Neural cell (in vitro differentiated cells): ENCODE results near the gene MRC2. TPM values are rescaled to one million over a fixed set of nuclear protein-coding genes. Genes with fewer than 3 reads are reported as not detected.

ENCODE experiments used
- H2AFZ ChIP-seq: fragments of 200-600, 300-800 bp; sonication (generic), shearing (Covaris generic); 2 replicates; pipeline ENCODE4 v1.6.0; 2014; ENCODE audit warnings: low read depth, mild to moderate bottlenecking, antibody characterized with exemption, low read length, moderate library complexity
- H3F3A ChIP-seq: fragments of 200-600 bp; shearing (Covaris generic); 2 replicates; pipeline ENCODE4 v1.6.1; 2016; ENCODE audit warnings: mild to moderate bottlenecking, moderate library complexity, mixed read lengths, antibody characterized with exemption, low read length; ENCODE audit not compliant: insufficient read depth, poor library complexity, severe bottlenecking
- H3K27ac ChIP-seq: fragments of 200-600, 300-800 bp; sonication (generic), shearing (Covaris generic); 2 replicates; pipeline ENCODE4 v1.5.1; 2014; ENCODE audit warnings: mild to moderate bottlenecking, low read length, moderate library complexity
- H3K27me3 ChIP-seq: fragments of 300-800, 200-600 bp; sonication (generic), shearing (Covaris generic); 2 replicates; pipeline ENCODE4 v1.6.0; 2014; ENCODE audit warnings: mild to moderate bottlenecking, low read depth, low read length, moderate library complexity; ENCODE audit not compliant: insufficient read depth
- H3K36me3 ChIP-seq: fragments of 300-800, 200-600 bp; sonication (generic), shearing (Covaris generic); 2 replicates; pipeline ENCODE4 v1.5.1; 2014; ENCODE audit warnings: mild to moderate bottlenecking, antibody characterized with exemption, low read length, moderate library complexity; ENCODE audit not compliant: insufficient read depth
- H3K4me2 ChIP-seq: fragments of 300-800, 200-600 bp; sonication (generic), shearing (Covaris generic); 2 replicates; pipeline ENCODE4 v1.6.0; 2014; ENCODE audit warnings: mild to moderate bottlenecking, low read length
- H3K4me3 ChIP-seq: fragments of 300-800, 200-600 bp; sonication (generic), shearing (Covaris generic); 2 replicates; pipeline ENCODE4 v1.5.1; 2014; ENCODE audit warnings: mild to moderate bottlenecking, low read length, moderate library complexity
- H3K79me2 ChIP-seq: fragments of 200-600 bp; shearing (Covaris generic); replicated peaks from 2 replicates; pipeline ENCODE4 v1.6.0; 2014; ENCODE audit warnings: mild to moderate bottlenecking, low read length, moderate library complexity; ENCODE audit not compliant: insufficient read depth
- H3K9ac ChIP-seq: fragments of 300-800, 200-600 bp; sonication (generic), shearing (Covaris generic); 2 replicates; pipeline ENCODE4 v1.6.1; 2016; ENCODE audit warnings: mild to moderate bottlenecking, low read length, mixed read lengths
- H3K9me2 ChIP-seq: fragments of 200-600 bp; shearing (Covaris generic); 2 replicates; pipeline ENCODE4 v1.6.1; 2016; ENCODE audit warnings: mild to moderate bottlenecking, low read length, mixed read lengths; ENCODE audit not compliant: insufficient read depth
- H3K9me3 ChIP-seq: fragments of 200-600, 300-800 bp; sonication (generic), shearing (Covaris generic); 2 replicates; pipeline ENCODE4 v1.6.1; 2016; ENCODE audit warnings: mild to moderate bottlenecking, mixed run types, low read length, moderate library complexity, mixed read lengths
- H4K20me1 ChIP-seq: fragments of 200-600 bp; shearing (Covaris generic); 2 replicates; pipeline ENCODE4 v1.6.1; 2016; ENCODE audit warnings: mild to moderate bottlenecking, mixed run types; ENCODE audit not compliant: insufficient read depth
- CTCF ChIP-seq: fragments of 450-650 bp; IDR thresholded peaks from 2 replicates; pipeline ENCODE4 v1.5.1; 2014; ENCODE audit warnings: antibody characterized with exemption, mild to moderate bottlenecking, moderate library complexity; ENCODE audit not compliant: poor library complexity, severe bottlenecking
- EP300 ChIP-seq: fragments of 450-650 bp; conservative IDR thresholded peaks from 2 replicates; pipeline ENCODE4 v1.6.1; 2014; ENCODE audit warnings: antibody characterized with exemption, mild to moderate bottlenecking, moderate library complexity; ENCODE audit not compliant: poor library complexity, severe bottlenecking
- EZH2 ChIP-seq: fragments of 200-600, 300-800 bp; shearing (Covaris generic), sonication (generic); IDR thresholded peaks from 2 replicates; pipeline ENCODE4 v1.6.1; 2014; ENCODE audit warnings: antibody characterized with exemption, low read length, borderline replicate concordance, mild to moderate bottlenecking; ENCODE audit not compliant: insufficient read depth, poor library complexity, severe bottlenecking
- MXI1 ChIP-seq: fragments of 450-650 bp; conservative IDR thresholded peaks from 2 replicates; pipeline ENCODE4 v1.6.1; 2014; ENCODE audit warnings: antibody characterized with exemption, mild to moderate bottlenecking; ENCODE audit not compliant: poor library complexity, severe bottlenecking
- POLR2AphosphoS5 ChIP-seq: IDR thresholded peaks from 2 replicates; pipeline ENCODE4 v1.6.1; 2012
- RAD21 ChIP-seq: fragments of 450-650 bp; conservative IDR thresholded peaks from 2 replicates; pipeline ENCODE4 v1.6.1; 2014; ENCODE audit warnings: antibody characterized with exemption, mild to moderate bottlenecking, moderate library complexity
- REST ChIP-seq: IDR thresholded peaks from 2 replicates; pipeline ENCODE4 v1.6.1; 2012; ENCODE audit warnings: borderline replicate concordance
- SMC3 ChIP-seq: fragments of 450-650 bp; conservative IDR thresholded peaks from 2 replicates; pipeline ENCODE4 v1.6.1; 2014; ENCODE audit warnings: antibody characterized with exemption, mild to moderate bottlenecking, moderate library complexity; ENCODE audit not compliant: poor library complexity
- TAF1 ChIP-seq: IDR thresholded peaks from 2 replicates; pipeline ENCODE4 v1.6.1; 2012; ENCODE audit warnings: low read depth
- polyA plus RNA-seq: library from polyadenylated mRNA; depleted of rRNA; stranded (reverse); fragments of >200 nt; gene quantifications from 2 replicates; pipeline ENCODE4 v1.2.3, GENCODE V29; 2014

The MRC2 gene
- polyA plus RNA-seq, 1 donor from 2014 or later: 0.36 TPM

- no peaks in the 10 kb centered on the region for H3K9me2 ChIP-seq
- no peaks in the 10 kb centered on the region for H4K20me1 ChIP-seq
- H3K9me3 ChIP-seq: peaks cover 16% of the 10 kb centered on the region
- H2AFZ ChIP-seq: no peak overlapping the region
- no peak overlapping the region for H3K4me2 ChIP-seq
- no peak overlapping the region for H3K9ac ChIP-seq
- TF ChIP-seq POLR2AphosphoS5 (no peak), SMC3 (no peak), TAF1 (no peak), REST (no peak)
- H3K27ac ChIP-seq: no peak overlapping the region
- no peaks in the 10 kb centered on the region for H3K79me2 ChIP-seq
- H3K36me3 ChIP-seq: peaks cover 20% of the 10 kb centered on the region
- no peaks in the 10 kb centered on the region for H3K27me3 ChIP-seq
- no peak overlapping the region for H3K4me3 ChIP-seq
- H3F3A ChIP-seq: no peaks in the 10 kb centered on the region
Observed at GRCh38 chr17:62596662-62597061, 30.8 kb upstream of the MRC2 start.

- Histone ChIP-seq H3K4me3 (no peak overlapping the region), H3K79me2 (no peaks in the 10 kb centered on the region), H3K27me3 (no peaks in the 10 kb centered on the region), H3K4me2 (no peak overlapping the region), H3K36me3 (peaks cover 20% of the 10 kb centered on the region), H2AFZ (no peak overlapping the region), H3K27ac (no peak overlapping the region), H3K9me3 (peaks cover 16% of the 10 kb centered on the region), H3K9ac (no peak overlapping the region), H3F3A (no peaks in the 10 kb centered on the region), H4K20me1 (no peaks in the 10 kb centered on the region), H3K9me2 (no peaks in the 10 kb centered on the region)
- TF ChIP-seq MXI1 (no peak), REST (no peak), CTCF (no peak), RAD21 (no peak), EP300 (no peak), SMC3 (no peak), POLR2AphosphoS5 (no peak), TAF1 (no peak), EZH2 (no peak)
Observed at GRCh38 chr17:62597150-62597549, 30.3 kb upstream of the MRC2 start.
